Mammary epithelial cell (primary cell): Measurements from ENCODE around the gene CPNE2.

Experiments used
- CTCF ChIP-seq, 2 donors: IDR thresholded peaks in 1 of 2; conservative IDR thresholded peaks in 1 of 2; 2 replicates each; pipeline ENCODE4 v1.5.1; 2011 to 2012; ENCODE audit warnings: inconsistent platforms in 2 of 2, low read length in 2 of 2, mild to moderate bottlenecking in 2 of 2, control low read depth in 1 of 2, low read depth in 1 of 2; ENCODE audit not compliant: insufficient read depth in 1 of 2; ENCODE audit errors: extremely low read depth in 1 of 2
- EZH2 ChIP-seq: IDR thresholded peaks from 2 replicates; pipeline ENCODE4 v1.6.1; 2012; ENCODE audit warnings: low read length, inconsistent platforms, borderline replicate concordance

- TF ChIP-seq CTCF (conservative IDR thresholded peaks at IDR 0.05 in 1 of 2, IDR thresholded peaks at IDR 0.05 in 1 of 2; ENCODE audit: extremely low read depth in 1 of 2, insufficient read depth in 1 of 2, low read depth in 1 of 2, low read length in 2 of 2) (no peak), EZH2 (no peak)
Measured at GRCh38 chr16:57091200-57091974, 996 bp upstream of the CPNE2 start.
